H9 (cell line): ENCODE results near the gene CFHR5. TPM values are rescaled to one million over a fixed set of nuclear protein-coding genes. Genes with fewer than 3 reads are reported as not detected.

ENCODE experiments used
- DNase-seq: peaks from one replicate; pipeline ENCODE4 v3.0.0-alpha.2; 2017
- H2AFZ ChIP-seq: one replicate; pipeline ENCODE4 v1.6.1; 2013; ENCODE audit warnings: mild to moderate bottlenecking, low read length, control low read depth, moderate library complexity
- H2AK5ac ChIP-seq: 2 replicates; pipeline ENCODE4 v1.6.1; 2013; ENCODE audit warnings: low read length, control low read depth, mixed read lengths; ENCODE audit not compliant: insufficient read length
- H2BK120ac ChIP-seq: one replicate; pipeline ENCODE4 v1.6.1; 2013; ENCODE audit warnings: low read depth, mild to moderate bottlenecking, low read length, control low read depth, inconsistent platforms; ENCODE audit not compliant: poor library complexity, severe bottlenecking
- H2BK12ac ChIP-seq: 2 replicates; pipeline ENCODE4 v1.6.1; 2013; ENCODE audit warnings: low read length, control low read depth, mixed read lengths, low read depth; ENCODE audit not compliant: insufficient read length
- H2BK15ac ChIP-seq: 2 replicates; pipeline ENCODE4 v1.6.1; 2013; ENCODE audit warnings: low read depth, low read length, control low read depth
- H2BK20ac ChIP-seq: one replicate; pipeline ENCODE4 v1.6.1; 2013; ENCODE audit warnings: low read depth, mild to moderate bottlenecking, low read length, control low read depth, inconsistent platforms; ENCODE audit not compliant: poor library complexity, severe bottlenecking
- H2BK5ac ChIP-seq: 2 replicates; pipeline ENCODE4 v1.6.1; 2013; ENCODE audit warnings: low read length, control low read depth, mixed read lengths; ENCODE audit not compliant: insufficient read length
- H3K14ac ChIP-seq: 2 replicates; pipeline ENCODE4 v1.6.1; 2013; ENCODE audit warnings: low read length, control low read depth; ENCODE audit not compliant: insufficient read depth
- H3K18ac ChIP-seq: 2 replicates; pipeline ENCODE4 v1.6.1; 2013; ENCODE audit warnings: low read depth, mild to moderate bottlenecking, mixed read lengths, low read length, control low read depth; ENCODE audit not compliant: insufficient read length
- H3K23ac ChIP-seq: 2 replicates; pipeline ENCODE4 v1.6.1; 2013; ENCODE audit warnings: low read length, control low read depth, mixed read lengths, low read depth; ENCODE audit not compliant: insufficient read length
- H3K23me2 ChIP-seq: 2 replicates; pipeline ENCODE4 v1.6.1; 2013; ENCODE audit warnings: low read depth, mild to moderate bottlenecking, mixed read lengths, low read length, control low read depth; ENCODE audit not compliant: insufficient read length, poor library complexity, severe bottlenecking
- H3K27ac ChIP-seq: 2 replicates; pipeline ENCODE4 v1.5.1; 2013; ENCODE audit warnings: low read length, control low read depth, mixed read lengths, low read depth; ENCODE audit not compliant: insufficient read length
- H3K27me3 ChIP-seq: 2 replicates; pipeline ENCODE4 v1.6.1; 2013; ENCODE audit warnings: low read length, control low read depth, inconsistent platforms; ENCODE audit not compliant: insufficient read depth
- H3K4ac ChIP-seq: 2 replicates; pipeline ENCODE4 v1.6.1; 2013; ENCODE audit warnings: low read depth, mild to moderate bottlenecking, control low read depth, inconsistent platforms, low read length, moderate library complexity
- H3K4me1 ChIP-seq: 2 replicates; pipeline ENCODE4 v1.6.1; 2013; ENCODE audit warnings: low read length, control low read depth, inconsistent platforms; ENCODE audit not compliant: insufficient read depth
- H3K4me2 ChIP-seq: 2 replicates; pipeline ENCODE4 v1.6.1; 2013; ENCODE audit warnings: low read length, control low read depth, mixed read lengths; ENCODE audit not compliant: insufficient read length, insufficient read depth
- H3K56ac ChIP-seq: 2 replicates; pipeline ENCODE4 v1.6.1; 2013; ENCODE audit warnings: low read depth, mild to moderate bottlenecking, mixed read lengths, low read length, control low read depth; ENCODE audit not compliant: insufficient read length
- H3K79me1 ChIP-seq: 2 replicates; pipeline ENCODE4 v1.6.1; 2013; ENCODE audit warnings: low read depth, mild to moderate bottlenecking, moderate library complexity, low read length, control low read depth, inconsistent platforms; ENCODE audit not compliant: insufficient read depth, poor library complexity, severe bottlenecking
- H3K79me2 ChIP-seq: 2 replicates; pipeline ENCODE4 v1.6.1; 2013; ENCODE audit warnings: low read length, control low read depth, inconsistent platforms; ENCODE audit not compliant: insufficient read depth
- H3K9ac ChIP-seq: 2 replicates; pipeline ENCODE4 v1.6.1; 2013; ENCODE audit warnings: low read length, control low read depth, mixed read lengths; ENCODE audit not compliant: insufficient read length; ENCODE audit errors: extremely low read depth
- H3K9me3 ChIP-seq: one replicate; pipeline ENCODE4 v1.6.1; 2013; ENCODE audit warnings: low read depth, low read length, inconsistent platforms; ENCODE audit not compliant: control insufficient read depth
- H3T11ph ChIP-seq: one replicate; pipeline ENCODE4 v1.6.1; 2013; ENCODE audit warnings: mild to moderate bottlenecking, low read length, control low read depth, inconsistent platforms
- H4K20me1 ChIP-seq: one replicate; pipeline ENCODE4 v1.6.1; 2013; ENCODE audit not compliant: control insufficient read depth, insufficient read length, insufficient read depth
- H4K5ac ChIP-seq: 2 replicates; pipeline ENCODE4 v1.6.1; 2013; ENCODE audit warnings: low read depth, mild to moderate bottlenecking, mixed read lengths, low read length, control low read depth; ENCODE audit not compliant: insufficient read length
- H4K8ac ChIP-seq: replicated peaks from 2 replicates; pipeline ENCODE4 v1.6.1; 2013; ENCODE audit warnings: low read length, control low read depth, mixed read lengths, low read depth; ENCODE audit not compliant: insufficient read length
- H4K91ac ChIP-seq: 2 replicates; pipeline ENCODE4 v1.6.1; 2013; ENCODE audit warnings: low read depth, mild to moderate bottlenecking, moderate library complexity, mixed read lengths, low read length, control low read depth; ENCODE audit not compliant: insufficient read length
- H3K27ac Mint-ChIP-seq, 3 experiments: 2 replicates in 2 of 3; 3 replicates in 1 of 3; pipeline ENCODE4 v1.8.0; 2020 to 2021; ENCODE audit warnings: mixed read lengths in 3 of 3, mild to moderate bottlenecking in 1 of 3, moderate library complexity in 1 of 3
- H3K27me3 Mint-ChIP-seq: 2 replicates; pipeline ENCODE4 v1.8.0; 2021; ENCODE audit warnings: low read depth, mild to moderate bottlenecking, moderate library complexity, mixed read lengths
- H3K36me3 Mint-ChIP-seq, 3 experiments: 2 replicates in 2 of 3; 3 replicates in 1 of 3; pipeline ENCODE4 v1.8.0; 2020 to 2021; ENCODE audit warnings: low read depth in 3 of 3, mixed read lengths in 3 of 3; ENCODE audit not compliant: insufficient read depth in 1 of 3
- H3K4me1 Mint-ChIP-seq, 2 experiments: 2 replicates each; pipeline ENCODE4 v1.8.0; 2020; ENCODE audit warnings: mixed read lengths in 2 of 2
- H3K4me3 Mint-ChIP-seq, 2 experiments: 2 replicates in 1 of 2; 3 replicates in 1 of 2; pipeline ENCODE4 v1.8.0; 2020 to 2021; ENCODE audit warnings: mild to moderate bottlenecking in 2 of 2, mixed read lengths in 2 of 2, moderate library complexity in 1 of 2
- H3K9me3 Mint-ChIP-seq, 2 experiments: 2 replicates in 1 of 2; 3 replicates in 1 of 2; pipeline ENCODE4 v1.8.0; 2020; ENCODE audit warnings: mild to moderate bottlenecking in 2 of 2, mixed read lengths in 2 of 2, moderate library complexity in 1 of 2
- total RNA-seq: library from RNA; stranded (reverse); gene quantifications from 2 replicates; pipeline ENCODE4 v1.2.1, GENCODE V29; 2021
- TF ChIP-seq, protein P1 (sequence below): fragments of 200-600 bp; sonication (generic); conservative IDR thresholded peaks from 3 replicates; pipeline ENCODE4 v1.8.0; 2021; ENCODE audit warnings: antibody characterized with exemption, mild to moderate bottlenecking

CFHR5 gene
- total RNA-seq, 1 experiment from 2014 or later: not detected

DNA sequence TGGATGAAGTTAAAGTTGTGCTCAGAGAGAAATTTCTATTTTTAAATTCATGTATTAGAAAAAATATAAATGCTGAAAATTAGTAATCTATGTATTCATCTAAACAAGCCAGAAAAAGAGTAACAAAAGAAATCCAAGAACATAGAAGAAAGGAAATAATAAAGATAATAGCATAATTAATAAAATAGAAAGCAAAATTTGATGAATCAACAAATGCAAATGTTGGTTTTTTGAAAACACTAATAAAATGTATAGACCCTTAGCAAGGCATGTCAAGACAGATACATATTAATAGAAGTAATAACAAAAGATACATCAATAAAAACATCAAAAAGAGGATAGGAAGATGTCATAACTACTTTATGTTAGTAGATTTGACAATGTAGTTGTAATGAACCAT lies 71.7 kb downstream of the CFHR5 start:
- TF ChIP-seq, protein P1, sequence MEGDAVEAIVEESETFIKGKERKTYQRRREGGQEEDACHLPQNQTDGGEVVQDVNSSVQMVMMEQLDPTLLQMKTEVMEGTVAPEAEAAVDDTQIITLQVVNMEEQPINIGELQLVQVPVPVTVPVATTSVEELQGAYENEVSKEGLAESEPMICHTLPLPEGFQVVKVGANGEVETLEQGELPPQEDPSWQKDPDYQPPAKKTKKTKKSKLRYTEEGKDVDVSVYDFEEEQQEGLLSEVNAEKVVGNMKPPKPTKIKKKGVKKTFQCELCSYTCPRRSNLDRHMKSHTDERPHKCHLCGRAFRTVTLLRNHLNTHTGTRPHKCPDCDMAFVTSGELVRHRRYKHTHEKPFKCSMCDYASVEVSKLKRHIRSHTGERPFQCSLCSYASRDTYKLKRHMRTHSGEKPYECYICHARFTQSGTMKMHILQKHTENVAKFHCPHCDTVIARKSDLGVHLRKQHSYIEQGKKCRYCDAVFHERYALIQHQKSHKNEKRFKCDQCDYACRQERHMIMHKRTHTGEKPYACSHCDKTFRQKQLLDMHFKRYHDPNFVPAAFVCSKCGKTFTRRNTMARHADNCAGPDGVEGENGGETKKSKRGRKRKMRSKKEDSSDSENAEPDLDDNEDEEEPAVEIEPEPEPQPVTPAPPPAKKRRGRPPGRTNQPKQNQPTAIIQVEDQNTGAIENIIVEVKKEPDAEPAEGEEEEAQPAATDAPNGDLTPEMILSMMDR: no peak
- no peaks in the 10 kb centered on the region for H3K4me1 ChIP-seq
- H4K8ac ChIP-seq: no peak overlapping the region
- Mint-ChIP-seq H3K4me1 (no peaks in the 10 kb centered on the region), H3K27ac (no peak overlapping the region), H3K4me3 (no peak overlapping the region), H3K27me3 (peaks cover 2% of the 10 kb centered on the region), H3K36me3 (no peaks in the 10 kb centered on the region), H3K9me3 (peaks cover 0 to 3% of the 10 kb centered on the region in 2 experiments; a peak in 2 of 5 replicates)
- H2BK15ac ChIP-seq: no peak overlapping the region
- no peaks in the 10 kb centered on the region for H3K27me3 ChIP-seq
- H3K18ac ChIP-seq: no peak overlapping the region
- no peaks in the 10 kb centered on the region for H4K20me1 ChIP-seq
- no peak for DNase-seq
- H4K5ac ChIP-seq: no peak overlapping the region
- no peak overlapping the region for H2AK5ac ChIP-seq
- no peak overlapping the region for H3K14ac ChIP-seq
- H3K27ac ChIP-seq: no peak overlapping the region
- no peak overlapping the region for H2BK120ac ChIP-seq
- H4K91ac ChIP-seq: no peak overlapping the region
- H3K23me2 ChIP-seq: no peaks in the 10 kb centered on the region
- no peak overlapping the region for H3K9ac ChIP-seq
- no peak overlapping the region for H2BK20ac ChIP-seq
- H2BK12ac ChIP-seq: no peak overlapping the region
- H3K79me2 ChIP-seq: no peaks in the 10 kb centered on the region
- no peak overlapping the region for H3K4ac ChIP-seq
- H3K4me2 ChIP-seq: no peak overlapping the region
- no peaks in the 10 kb centered on the region for H3K9me3 ChIP-seq
- H3T11ph ChIP-seq: no peak overlapping the region
- no peaks in the 10 kb centered on the region for H3K79me1 ChIP-seq
- no peak overlapping the region for H3K56ac ChIP-seq
- H2BK5ac ChIP-seq: no peak overlapping the region
- H3K23ac ChIP-seq: no peak overlapping the region
- no peak overlapping the region for H2AFZ ChIP-seq

Other genes with a start within 250 kb of the CFHR5 start
- 0.81 and 1.4 TPM in 2 replicates for gene CFHR3, start 202.7 kb upstream of the CFHR5 start, total RNA-seq
- not detected in 2 replicates for gene CFHR1, start 157.8 kb upstream of the CFHR5 start, total RNA-seq
- not detected in 2 replicates for gene CFHR4, start 89.5 kb upstream of the CFHR5 start, total RNA-seq
- not detected in 2 replicates for gene CFHR2, start 33.8 kb upstream of the CFHR5 start, total RNA-seq
- gene F13B, start 89.7 kb downstream of the CFHR5 start, total RNA-seq: not detected in 2 replicates
- 32.4 and 34.9 TPM in 2 replicates for gene ASPM, start 169.1 kb downstream of the CFHR5 start, total RNA-seq
- gene ZBTB41, start 223.7 kb downstream of the CFHR5 start, total RNA-seq: 4.7 TPM in 2 replicates